ENCODE results near the gene ANXA4.
"Not testable (repeated sequence)": the region's sequence is repeated elsewhere in the genome, so short reads cannot be mapped to it uniquely, and the experiment has no call there.

Gene ANXA4

GRCh38 chr2:69774258-69774983, 32.5 kb downstream of the ANXA4 start:
- not testable (repeated sequence) for H3K27ac ChIP-seq; DNase-seq (ENCODE audit: low read depth, low spot score)

- no peak for DNase-seq (ENCODE audit: low read depth, low spot score)
- no peak overlapping the region for H3K27ac ChIP-seq
Measured at GRCh38 chr2:69774984-69775982, 33.3 kb downstream of the ANXA4 start.

DNA sequence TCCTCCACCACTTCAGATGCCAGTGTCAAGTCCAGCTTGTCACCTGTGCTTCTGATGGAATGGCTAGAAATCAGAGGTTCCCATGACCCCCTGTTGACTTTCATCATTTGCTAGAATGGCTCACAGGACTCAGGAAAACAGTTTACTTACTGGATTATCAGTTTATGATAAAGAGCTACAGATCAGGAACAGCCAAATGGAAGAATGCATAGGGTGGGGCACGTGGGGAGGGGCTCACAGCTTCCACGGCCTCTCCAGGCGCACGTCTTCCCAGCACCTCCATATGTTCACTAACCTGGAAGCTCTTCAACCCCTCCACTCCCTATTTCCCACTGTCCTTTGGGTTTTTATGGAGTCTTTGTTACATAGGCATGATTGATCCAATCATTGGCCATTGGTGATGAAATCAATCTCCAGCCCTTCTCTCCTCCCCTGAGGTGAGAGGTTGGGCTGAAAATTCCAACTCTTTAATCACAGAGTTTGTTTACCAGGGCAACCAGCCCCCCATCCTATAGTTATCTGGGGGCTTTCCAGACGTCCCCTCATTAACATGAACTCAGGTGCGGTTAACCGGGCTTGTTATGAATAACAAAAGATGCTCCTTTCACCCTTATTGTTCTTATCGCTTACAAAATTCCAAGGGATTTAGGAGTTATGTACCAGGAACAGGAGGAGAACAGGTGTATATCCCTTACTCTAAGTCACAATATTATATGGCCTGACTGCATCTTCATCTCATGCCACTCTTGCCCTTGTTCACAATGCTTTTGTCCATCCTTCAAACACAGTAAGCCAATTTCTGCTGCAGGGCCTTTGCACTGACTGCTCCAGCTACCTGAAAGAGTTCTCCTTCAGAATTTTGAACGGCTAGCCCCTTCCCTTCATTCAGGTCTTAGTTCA, 35.2 kb downstream of the ANXA4 start:
- DNase-seq (ENCODE audit: low read depth, low spot score), result no peak

DNA sequence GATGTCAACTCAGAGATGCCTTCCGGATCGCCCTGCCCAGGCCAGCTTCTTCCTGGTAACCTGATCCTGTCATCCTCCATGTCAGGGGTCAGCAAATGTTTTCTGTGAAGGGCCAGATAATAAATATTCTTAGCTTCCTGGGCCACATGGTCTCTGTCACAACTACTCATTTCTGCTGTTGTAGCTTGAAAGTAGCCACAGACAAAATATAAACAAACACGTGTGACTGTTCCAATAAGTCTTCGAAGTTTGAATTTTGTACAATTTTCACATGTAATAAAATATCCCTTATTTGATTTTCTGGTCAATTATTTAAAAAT, 35.8 kb downstream of the ANXA4 start:
- H3K27ac ChIP-seq, result no peak overlapping the region
- no peak for DNase-seq (ENCODE audit: low read depth, low spot score)

More for the DNA sequence above, 35.2 kb downstream of the ANXA4 start:
- no peak overlapping the region for H3K27ac ChIP-seq

DNA sequence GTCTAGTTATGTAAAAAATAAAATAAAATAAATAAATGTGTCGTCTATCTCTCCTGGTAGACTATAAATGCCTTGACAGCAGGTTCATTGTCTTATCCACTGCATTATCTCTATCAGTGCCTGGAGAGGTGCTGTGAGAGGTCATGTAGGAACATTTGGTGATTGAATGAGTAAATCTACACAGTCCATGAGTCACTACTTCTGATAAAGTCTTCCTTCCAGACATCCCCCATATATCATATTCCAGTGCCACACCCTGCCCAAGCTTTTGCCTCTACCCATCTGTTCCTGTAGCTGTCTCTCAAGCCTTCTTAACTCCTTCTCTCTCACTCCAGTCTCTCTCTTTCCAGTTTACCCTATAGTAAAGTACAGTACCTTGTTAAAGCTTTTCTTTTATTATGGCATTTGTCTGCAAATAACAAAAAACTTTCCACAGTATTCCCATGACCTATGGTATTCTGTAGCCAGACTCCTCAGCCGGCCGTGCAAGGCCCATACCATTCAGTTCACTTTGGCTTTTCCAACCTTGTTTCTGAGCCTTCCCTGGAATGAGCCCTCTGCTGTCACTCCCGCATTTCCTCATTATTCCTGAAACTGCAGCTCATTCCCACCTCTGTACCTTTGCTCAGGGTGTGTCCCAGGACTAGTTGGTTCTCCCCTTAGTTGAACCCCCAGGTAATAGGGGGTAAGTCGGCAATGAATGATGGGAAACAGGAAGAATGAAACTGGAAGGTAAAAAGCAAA, 37.5 kb downstream of the ANXA4 start:
- no peak overlapping the region for H3K27ac ChIP-seq
- DNase-seq (ENCODE audit: low read depth, low spot score), result no peak

- no peak for DNase-seq (ENCODE audit: low read depth, low spot score)
- H3K27ac ChIP-seq, result no peak overlapping the region
Measured at GRCh38 chr2:69780921-69781320, 39.0 kb downstream of the ANXA4 start.

DNA sequence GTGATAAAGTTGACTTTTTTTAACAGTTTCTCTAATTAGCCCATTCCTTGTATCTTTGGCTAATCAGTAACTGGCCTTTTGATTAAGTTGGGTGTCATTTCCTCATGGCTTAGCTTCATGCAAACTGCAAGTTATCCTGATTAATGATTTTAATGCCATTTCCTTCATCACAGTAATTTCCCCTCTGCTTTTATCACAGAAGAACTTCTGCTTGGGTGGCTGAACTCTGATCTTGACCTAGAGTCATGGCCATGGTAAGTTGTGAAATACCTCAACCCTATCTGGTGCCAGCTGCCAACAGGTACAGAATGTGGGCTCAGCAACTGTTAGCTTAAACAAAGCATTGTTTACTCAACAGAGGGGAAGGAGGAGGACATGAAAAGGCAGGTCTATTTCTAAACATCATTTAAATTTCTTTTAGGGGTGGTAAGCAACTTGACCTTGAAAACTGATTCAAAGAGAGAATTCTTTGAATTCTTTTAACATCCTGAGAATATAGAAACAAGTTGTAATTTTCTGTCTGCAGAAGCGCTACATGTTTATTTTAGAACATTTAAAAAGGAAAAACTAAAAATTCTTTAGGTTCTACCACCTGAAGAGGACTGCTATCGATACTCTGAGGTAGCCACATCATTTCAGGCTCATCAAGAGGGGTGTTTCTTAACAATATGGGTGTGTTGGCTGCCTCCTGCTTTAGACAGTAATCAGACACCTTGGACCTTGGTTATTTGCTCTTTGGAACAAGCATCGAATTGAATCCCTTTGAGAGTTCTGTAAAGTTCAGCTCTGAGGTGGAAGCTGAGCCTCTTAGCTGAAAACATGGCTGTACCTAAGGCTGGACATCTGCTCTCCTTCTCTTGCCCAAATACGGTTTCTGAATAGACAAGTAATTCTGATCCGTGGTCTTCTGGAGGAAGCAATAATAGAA, 39.7 kb downstream of the ANXA4 start:
- peak overlapping the region; percentile 8 for H3K27ac ChIP-seq

GRCh38 chr2:69784228-69784627, 42.3 kb downstream of the ANXA4 start:
- H3K27ac ChIP-seq, result no peak overlapping the region

More for the DNA sequence above, 39.7 kb downstream of the ANXA4 start:
- DNase-seq (ENCODE audit: low read depth, low spot score), result no peak

GRCh38 chr2:69785358-69785757, 43.4 kb downstream of the ANXA4 start:
- no peak for DNase-seq (ENCODE audit: low read depth, low spot score)
- H3K27ac ChIP-seq, result no peak overlapping the region

More at GRCh38 chr2:69784228-69784627, 42.3 kb downstream of the ANXA4 start:
- no peak for DNase-seq (ENCODE audit: low read depth, low spot score)

DNA sequence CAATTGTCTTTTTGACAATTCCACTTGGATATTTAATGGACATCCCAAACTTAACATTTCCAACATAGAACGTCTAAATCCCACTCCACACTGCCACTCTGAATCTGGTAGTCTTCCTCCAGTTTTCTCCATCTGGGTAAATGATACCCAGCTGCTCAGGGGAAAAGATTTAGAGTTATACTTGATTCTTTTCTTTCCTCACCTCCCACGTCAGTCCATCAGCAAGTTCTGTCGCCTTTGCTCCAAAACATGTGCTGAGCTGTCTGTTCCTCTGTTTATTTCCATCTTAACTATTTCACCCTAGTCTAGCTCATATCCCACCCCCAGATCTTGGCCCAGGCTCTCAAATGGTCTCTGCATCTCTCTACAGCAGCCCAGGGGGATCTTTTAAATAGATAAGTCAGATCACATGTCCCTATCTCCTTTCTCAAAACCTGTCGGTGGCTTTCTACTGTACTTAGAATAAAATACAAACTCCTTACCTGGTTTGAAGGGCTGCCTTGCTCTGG, 44.2 kb downstream of the ANXA4 start:
- DNase-seq (ENCODE audit: low read depth, low spot score), result no peak
- no peak overlapping the region for H3K27ac ChIP-seq

DNA sequence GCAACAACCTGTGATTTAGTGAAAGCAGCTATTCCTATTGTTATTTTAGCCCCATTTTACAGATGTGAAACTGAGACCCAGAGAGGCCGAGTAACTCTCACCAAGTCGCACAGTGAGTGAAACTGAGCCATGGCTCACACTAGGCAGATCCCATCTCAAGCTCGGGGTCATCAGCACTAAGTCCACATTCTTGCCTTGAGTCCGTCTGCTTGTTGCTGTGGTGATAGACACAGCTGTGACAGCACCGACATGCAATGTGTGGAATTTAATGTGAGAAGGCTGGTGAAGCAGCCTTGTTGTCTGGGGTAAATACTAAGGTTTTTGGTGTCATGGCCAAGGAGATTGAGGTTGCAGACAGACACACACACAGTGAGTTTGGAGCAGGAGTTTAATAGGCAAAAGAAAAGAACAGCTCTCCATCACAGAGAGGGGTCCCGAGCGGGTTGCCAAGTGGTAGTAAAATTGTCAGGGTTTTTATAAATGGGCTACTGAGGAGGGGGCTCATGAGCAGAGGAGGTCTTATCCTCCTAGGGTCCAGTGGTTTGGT, 47.3 kb downstream of the ANXA4 start:
- DNase-seq (ENCODE audit: low read depth, low spot score), result no peak
- no peak overlapping the region for H3K27ac ChIP-seq

DNA sequence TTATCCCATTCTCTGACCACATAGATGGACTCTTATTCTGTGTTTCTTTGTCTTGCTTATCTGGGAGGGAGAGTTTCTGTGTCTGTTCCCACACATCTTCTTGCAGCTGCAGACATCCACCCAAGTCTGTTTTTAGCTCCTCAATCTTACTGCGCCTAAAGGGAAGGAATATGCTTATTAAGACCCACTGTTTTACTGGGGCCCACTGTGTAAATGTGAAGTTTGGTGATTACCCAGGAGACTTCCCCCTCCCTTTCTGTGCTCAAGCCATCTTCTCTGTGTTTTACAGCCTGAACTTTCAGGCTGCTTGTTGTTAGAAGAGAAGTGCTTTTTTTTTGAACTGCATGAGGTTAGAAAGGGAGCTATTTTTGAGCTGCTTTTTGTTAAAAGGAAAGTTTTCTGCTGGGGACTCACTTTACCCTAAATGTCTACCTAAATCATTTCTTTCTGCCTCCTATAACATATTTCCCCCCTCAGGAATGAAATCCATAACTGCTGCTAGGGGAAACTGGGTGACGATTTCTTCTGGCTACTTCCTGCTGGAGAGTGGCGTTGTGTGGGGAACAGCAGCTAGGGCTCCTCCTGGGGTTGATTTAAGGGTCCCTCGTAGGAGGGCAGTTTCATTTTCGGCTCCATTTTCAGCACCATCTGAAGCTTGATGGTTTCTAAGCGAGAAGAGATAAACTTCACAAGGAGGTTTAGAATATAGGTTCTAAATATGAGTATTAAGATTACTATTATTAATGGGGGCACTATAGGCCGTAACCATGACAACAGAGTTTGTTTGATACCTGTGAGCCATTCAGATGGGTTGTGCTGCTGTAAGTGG, 48.1 kb downstream of the ANXA4 start:
- no peak for DNase-seq (ENCODE audit: low read depth, low spot score)
- no peak overlapping the region for H3K27ac ChIP-seq

GRCh38 chr2:69790601-69790959, 48.6 kb downstream of the ANXA4 start:
- no peak overlapping the region for H3K27ac ChIP-seq

DNA sequence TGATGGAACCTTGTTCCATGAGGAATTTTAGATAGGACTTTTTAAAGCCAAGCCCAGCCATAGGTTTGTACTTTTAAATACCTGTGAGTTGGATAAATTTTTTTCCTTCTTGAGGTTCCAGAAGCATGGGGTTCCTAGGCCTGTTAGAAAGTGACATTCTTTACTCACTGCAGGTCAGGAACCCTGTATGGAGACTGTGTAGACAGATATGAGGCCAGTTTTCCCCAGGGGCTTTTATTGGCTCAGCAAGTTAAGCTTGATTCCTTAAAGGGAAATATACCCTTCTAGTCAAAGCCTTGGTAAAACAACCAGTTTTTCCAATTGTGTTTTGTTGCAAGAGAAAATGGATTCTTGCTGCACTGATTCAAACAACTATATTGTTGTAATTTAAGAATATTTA, 49.1 kb downstream of the ANXA4 start:
- no peak overlapping the region for H3K27ac ChIP-seq
- no peak for DNase-seq (ENCODE audit: low read depth, low spot score)

More at GRCh38 chr2:69790601-69790959, 48.6 kb downstream of the ANXA4 start:
- no peak for DNase-seq (ENCODE audit: low read depth, low spot score)

DNA sequence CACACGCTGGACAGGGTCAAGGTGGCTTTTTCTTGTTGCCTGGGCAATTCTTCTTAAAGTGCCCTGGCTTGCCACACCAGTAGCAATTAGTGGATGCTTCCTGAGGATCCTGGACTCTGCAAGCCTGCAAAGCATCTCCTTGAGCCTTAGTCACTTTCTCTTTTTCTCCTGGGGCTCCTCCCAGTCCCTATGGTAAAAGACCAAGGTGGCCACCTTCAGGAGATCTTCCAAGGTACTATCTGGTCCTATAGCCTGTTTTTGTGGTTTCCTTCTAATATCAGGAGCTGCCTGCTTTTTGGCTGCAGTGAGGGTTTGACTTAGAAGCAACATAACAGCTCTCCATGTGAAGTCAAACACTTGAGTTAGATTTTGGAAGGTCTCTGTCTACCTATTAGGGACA, 54.2 kb downstream of the ANXA4 start:
- no peak overlapping the region for H3K27ac ChIP-seq
- DNase-seq (ENCODE audit: low read depth, low spot score), result no peak

DNA sequence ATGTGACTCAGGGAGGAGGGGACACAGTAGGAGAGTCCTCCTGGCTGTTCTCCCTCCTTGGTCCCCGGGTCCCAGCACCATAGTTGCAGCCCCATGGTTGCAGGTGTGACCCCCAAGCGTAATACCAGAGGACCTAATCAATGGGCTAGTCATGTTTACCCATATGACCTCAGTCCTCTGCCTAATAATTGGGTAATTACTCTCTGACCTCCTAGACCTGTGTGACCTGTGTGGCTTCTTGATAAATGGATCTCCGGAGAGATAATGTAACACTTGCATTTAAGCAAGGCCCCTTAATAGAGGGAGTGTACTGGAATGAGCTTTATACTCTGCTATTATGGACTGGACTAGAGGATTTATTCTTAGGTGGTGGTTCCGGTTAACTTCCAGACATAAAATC, 55.3 kb downstream of the ANXA4 start:
- no peak for DNase-seq (ENCODE audit: low read depth, low spot score)
- peak overlapping the region; percentile 71 for H3K27ac ChIP-seq

GRCh38 chr2:69797836-69798289, 55.9 kb downstream of the ANXA4 start:
- no peak for DNase-seq (ENCODE audit: low read depth, low spot score)
- H3K27ac ChIP-seq, result peak overlapping the region; percentile 71

Data from epithelial cell of prostate (primary cell).